Transverse colon (tissue), 4 donors: Measurements from ENCODE around the gene NNMT. TPM values are rescaled to one million over a fixed set of nuclear protein-coding genes. Genes with fewer than 3 reads are reported as not detected.

Experiments
- DNase-seq: peaks from one replicate; pipeline ENCODE4 v3.0.0-alpha.2; 2019
- H3K27ac ChIP-seq, 4 donors: fragments of 200-600 bp; sonication (generic); 2 replicates each; pipeline ENCODE4 v1.5.1; 2016 to 2018; ENCODE audit warnings: inconsistent platforms in 4 of 4
- H3K27me3 ChIP-seq: fragments of 200-600 bp; sonication (generic); 2 replicates; pipeline ENCODE4 v1.5.1; 2017; ENCODE audit warnings: inconsistent platforms
- H3K36me3 ChIP-seq, 4 donors: fragments of 200-600 bp; sonication (generic); 2 replicates each; pipeline ENCODE4 v1.5.1; 2017 to 2019; ENCODE audit warnings: inconsistent platforms in 4 of 4
- H3K4me1 ChIP-seq, 4 donors: fragments of 200-600 bp; sonication (generic); 2 replicates each; pipeline ENCODE4 v1.5.1; 2017 to 2020; ENCODE audit warnings: inconsistent platforms in 4 of 4
- H3K4me3 ChIP-seq, 4 donors: fragments of 200-600 bp; sonication (generic); 1 replicate in 1 of 4; 2 replicates in 3 of 4; pipeline versions ENCODE4 v1.5.1 to v1.6.1; 2017 to 2019; ENCODE audit warnings: inconsistent platforms in 4 of 4
- H3K9me3 ChIP-seq, 2 donors: fragments of 200-600 bp; sonication (generic); 2 replicates each; pipeline ENCODE4 v1.5.1; 2017 to 2019; ENCODE audit warnings: inconsistent platforms in 2 of 2
- EP300 ChIP-seq: sonication (generic); formaldehyde crosslinking; IDR thresholded peaks from one replicate; pipeline ENCODE4 v1.6.1; 2017; ENCODE audit warnings: antibody characterized with exemption, low read depth
- POLR2A ChIP-seq: fragments of 450-650 bp; IDR thresholded peaks from one replicate; pipeline ENCODE4 v1.6.1; 2016; ENCODE audit warnings: antibody characterized with exemption, mild to moderate bottlenecking, moderate library complexity
- POLR2AphosphoS5 ChIP-seq, 3 donors: sonication (generic); formaldehyde crosslinking; IDR thresholded peaks; one replicate each; pipeline ENCODE4 v1.6.1; 2016; ENCODE audit warnings: antibody characterized with exemption in 3 of 3
- WGBS, 2 donors: methylation state at CpG; one replicate each; pipeline ENCODE4 v1.1.5; 2018; ENCODE audit warnings: low coverage in 1 of 2; 5-methylcytosine and 5-hydroxymethylcytosine counted together
- in situ Hi-C, 4 donors: fragments of 200-750 bp; cut with MboI; loops; one replicate each; pipeline versions ENCODE4 v1.15.0 to v1.15.1; 2017; ENCODE audit warnings: low sequenced_read_pairs in 3 of 4, low pct_ligation_motif_present in 1 of 4, low pct_unique_long_range_greater_than_20kb in 1 of 4
- intact Hi-C: fragments of 100-400 bp; cut with DNase I; formaldehyde crosslinking; loops from one replicate; pipeline ENCODE4 v1.15.1; 2023; ENCODE audit warnings: low total_unique reads
- total RNA-seq, 4 donors: library from RNA; depleted of rRNA; stranded (reverse); fragments of >200 nt; gene quantifications; one replicate each; pipeline ENCODE4 v1.1.0, GENCODE V29; 2016
- TF ChIP-seq, protein P1 (sequence below), 5 experiments: fragments of 200-600 bp in 3 of 5; fragments of 450-650 bp in 2 of 5; sonication (generic) in 3 of 5; IDR thresholded peaks; 1 replicate in 2 of 5; 2 replicates in 3 of 5; pipeline ENCODE4 v1.5.1; 2016 to 2017; ENCODE audit warnings: antibody characterized with exemption in 5 of 5, inconsistent platforms in 3 of 5, mild to moderate bottlenecking in 2 of 5, moderate library complexity in 1 of 5

Gene NNMT
- total RNA-seq, 4 donors from 2014 or later: 37.8 to 385 (median 179) TPM

DNA sequence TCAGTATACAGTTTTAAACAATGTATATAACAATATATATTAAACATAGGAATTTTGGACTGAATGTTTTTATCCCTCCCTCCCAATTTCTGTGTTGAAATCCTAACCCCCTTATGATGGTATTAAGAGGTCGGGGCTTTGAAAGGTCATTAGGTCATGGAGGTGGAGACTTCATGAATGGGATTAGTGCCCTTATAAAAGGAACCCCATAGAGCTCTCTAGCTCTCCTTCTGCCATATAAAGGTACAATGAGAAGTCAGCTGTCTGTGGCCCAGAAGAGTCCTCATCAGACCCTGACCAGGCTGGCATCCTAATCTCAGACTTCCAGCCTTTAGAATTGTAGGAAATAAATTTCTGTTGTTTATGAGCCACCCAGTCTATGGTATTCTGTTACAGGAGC, 6.5 kb downstream of the NNMT start:
- TF ChIP-seq, protein P1, sequence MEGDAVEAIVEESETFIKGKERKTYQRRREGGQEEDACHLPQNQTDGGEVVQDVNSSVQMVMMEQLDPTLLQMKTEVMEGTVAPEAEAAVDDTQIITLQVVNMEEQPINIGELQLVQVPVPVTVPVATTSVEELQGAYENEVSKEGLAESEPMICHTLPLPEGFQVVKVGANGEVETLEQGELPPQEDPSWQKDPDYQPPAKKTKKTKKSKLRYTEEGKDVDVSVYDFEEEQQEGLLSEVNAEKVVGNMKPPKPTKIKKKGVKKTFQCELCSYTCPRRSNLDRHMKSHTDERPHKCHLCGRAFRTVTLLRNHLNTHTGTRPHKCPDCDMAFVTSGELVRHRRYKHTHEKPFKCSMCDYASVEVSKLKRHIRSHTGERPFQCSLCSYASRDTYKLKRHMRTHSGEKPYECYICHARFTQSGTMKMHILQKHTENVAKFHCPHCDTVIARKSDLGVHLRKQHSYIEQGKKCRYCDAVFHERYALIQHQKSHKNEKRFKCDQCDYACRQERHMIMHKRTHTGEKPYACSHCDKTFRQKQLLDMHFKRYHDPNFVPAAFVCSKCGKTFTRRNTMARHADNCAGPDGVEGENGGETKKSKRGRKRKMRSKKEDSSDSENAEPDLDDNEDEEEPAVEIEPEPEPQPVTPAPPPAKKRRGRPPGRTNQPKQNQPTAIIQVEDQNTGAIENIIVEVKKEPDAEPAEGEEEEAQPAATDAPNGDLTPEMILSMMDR (IDR thresholded peaks at IDR 0.05): no peak
- TF ChIP-seq POLR2AphosphoS5 (IDR thresholded peaks at IDR 0.05) (no peak), POLR2A (no peak), EP300 (no peak)
- WGBS, 2 donors: 45 to 46% methylated on average over 1 of the region's 1 CpG
- Histone ChIP-seq H3K4me1 (peaks cover 0 to 23% (median 8%) of the 10 kb centered on the region in 4 donors), H3K4me3 (no peak overlapping the region), H3K9me3 (no peaks in the 10 kb centered on the region), H3K27me3 (no peaks in the 10 kb centered on the region), H3K27ac (no peak overlapping the region), H3K36me3 (no peaks in the 10 kb centered on the region)
- no peak for DNase-seq
- intact Hi-C loops: no loop called here
- in situ Hi-C loops: no loop called here

DNA sequence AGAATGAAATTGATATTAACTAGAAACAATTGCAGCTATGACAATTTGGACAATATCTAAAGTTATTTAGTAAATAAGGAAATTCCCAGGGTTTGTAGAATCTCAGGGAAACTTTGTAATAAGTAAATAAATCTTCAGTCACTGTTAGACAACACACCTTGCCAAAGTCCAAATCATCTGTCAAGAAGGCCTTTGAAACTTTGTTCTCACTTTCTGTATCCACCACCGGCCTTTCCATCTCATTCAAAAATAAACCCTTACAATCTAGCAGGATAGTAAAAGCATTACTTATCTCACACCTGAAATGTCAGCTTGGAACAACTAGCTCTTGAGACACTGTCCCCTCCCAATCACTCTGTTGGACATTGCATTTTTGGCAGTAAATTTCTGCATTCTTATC, 7.9 kb downstream of the NNMT start:
- WGBS, 2 donors: 52 to 57% methylated on average over 1 of the region's 1 CpG
- no peaks in the 10 kb centered on the region for H3K36me3 ChIP-seq
- intact Hi-C loops: no loop called here
- in situ Hi-C loops: no loop called here
- H3K4me3 ChIP-seq: no peak overlapping the region
- peak overlapping the region in 1 of 4 donors; percentile 5 for H3K27ac ChIP-seq
- peaks cover 0 to 26% (median 8%) of the 10 kb centered on the region in 4 donors for H3K4me1 ChIP-seq
- H3K27me3 ChIP-seq: no peaks in the 10 kb centered on the region
- H3K9me3 ChIP-seq: no peaks in the 10 kb centered on the region
- no peak for DNase-seq
- TF ChIP-seq POLR2AphosphoS5 (IDR thresholded peaks at IDR 0.05) (no peak), POLR2A (no peak), EP300 (no peak)
- TF ChIP-seq, protein P1 (IDR thresholded peaks at IDR 0.05): no peak

DNA sequence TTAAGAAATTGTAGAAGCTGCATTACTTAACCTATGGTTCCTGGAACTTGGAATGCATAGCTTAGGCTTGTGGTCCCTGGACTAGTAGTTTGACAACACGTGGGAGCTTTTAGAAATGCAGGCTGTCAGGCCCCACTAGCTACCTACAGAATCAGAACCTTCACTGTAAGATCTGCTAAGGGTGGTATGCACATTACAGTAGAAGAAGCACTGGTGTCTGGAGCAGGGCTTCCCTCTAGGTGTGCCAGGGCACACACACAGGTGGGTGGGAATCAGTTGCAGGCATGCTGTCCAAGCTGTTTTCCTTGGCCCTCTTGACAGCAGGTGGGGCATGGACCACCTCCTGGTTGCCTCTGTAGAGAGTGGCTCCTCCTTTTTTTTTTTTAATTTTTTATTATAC, 8.8 kb downstream of the NNMT start:
- in situ Hi-C loops (no loop called here), intact Hi-C loops (no loop called here)
- Histone ChIP-seq H3K27ac (no peak overlapping the region), H3K4me1 (peaks cover 0 to 26% (median 8%) of the 10 kb centered on the region in 4 donors), H3K9me3 (no peaks in the 10 kb centered on the region), H3K4me3 (no peak overlapping the region), H3K36me3 (no peaks in the 10 kb centered on the region), H3K27me3 (no peaks in the 10 kb centered on the region)
- WGBS, 2 donors: 44 to 75% methylated on average over 1 of the region's 1 CpG
- no peak for DNase-seq
- TF ChIP-seq POLR2AphosphoS5 (IDR thresholded peaks at IDR 0.05) (no peak), EP300 (no peak), POLR2A (no peak)
- TF ChIP-seq, protein P1 (IDR thresholded peaks at IDR 0.05): no peak

DNA sequence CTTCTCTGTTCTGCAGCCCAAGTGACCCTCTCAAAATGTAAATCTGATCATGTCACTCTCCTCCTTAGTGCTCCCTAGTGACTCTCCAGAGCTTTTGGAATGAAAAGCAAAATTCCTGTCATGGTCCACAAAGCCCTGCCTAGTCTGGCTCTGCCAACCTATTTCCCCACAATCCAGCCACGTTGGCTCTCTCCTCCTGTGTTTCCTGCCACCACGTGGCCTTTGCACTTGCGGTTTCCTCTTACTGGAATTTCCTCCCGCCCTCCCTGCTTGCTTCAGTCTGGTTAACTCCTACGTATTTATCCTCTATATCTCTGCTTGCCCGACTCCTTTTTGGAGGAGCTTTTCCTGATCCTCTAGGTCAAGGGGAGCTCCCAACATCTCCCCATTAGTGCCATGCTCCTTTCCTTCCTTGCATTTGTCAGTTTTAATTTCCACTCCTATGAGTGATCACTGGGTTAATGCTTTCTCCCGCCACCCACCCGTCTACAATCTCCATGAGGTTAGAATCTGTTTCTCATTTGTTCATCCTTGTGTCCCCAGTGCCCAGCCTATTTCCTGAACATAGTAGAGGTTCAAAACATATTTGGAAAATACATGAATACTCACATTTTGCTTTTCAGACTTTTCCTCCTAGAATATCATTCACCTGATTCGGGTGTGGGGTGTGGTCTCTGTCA, 11.5 kb downstream of the NNMT start:
- H3K9me3 ChIP-seq: no peaks in the 10 kb centered on the region
- H3K4me3 ChIP-seq: no peak overlapping the region
- H3K27me3 ChIP-seq: no peaks in the 10 kb centered on the region
- H3K36me3 ChIP-seq: no peaks in the 10 kb centered on the region
- H3K27ac ChIP-seq: peak overlapping the region; percentile 51 to 71 (median 60)
- intact Hi-C loops: no loop called here
- WGBS, 2 donors: 46 to 52% methylated on average over 2 to 9 of the region's 9 CpGs
- DNase-seq: no peak
- in situ Hi-C loops: no loop called here
- peaks cover 0 to 26% (median 8%) of the 10 kb centered on the region in 4 donors for H3K4me1 ChIP-seq
- TF ChIP-seq POLR2AphosphoS5 (IDR thresholded peaks at IDR 0.05) (peak in 2 of 3 donors; percentile 44 to 56), POLR2A (no peak), EP300 (peak; percentile 49)
- TF ChIP-seq, protein P1 (IDR thresholded peaks at IDR 0.05): no peak
